Activated CD4-positive, CD25-positive, alpha-beta regulatory T cell treated with anti-CD3 and anti-CD28 coated beads, Interleukin-2, amount 50 U/mL, for 72 hours (primary cell): ENCODE data around the gene CAMK2A.

Source experiments
- DNase-seq: peaks from one replicate; pipeline ENCODE4 v3.0.0; 2021

Gene CAMK2A

GRCh38 chr5:150315245-150315644 is 25.7 kb upstream of the CAMK2A start:
- DNase-seq, result no peak

GRCh38 chr5:150313921-150314716 is 24.5 kb upstream of the CAMK2A start:
- DNase-seq, result no peak

- DNase-seq, result no peak
Measured at GRCh38 chr5:150313501-150313900, 23.9 kb upstream of the CAMK2A start.

- no peak for DNase-seq
Measured at GRCh38 chr5:150312518-150312917, 22.9 kb upstream of the CAMK2A start.

- no peak for DNase-seq
Measured at GRCh38 chr5:150311015-150311692, 21.6 kb upstream of the CAMK2A start.

GRCh38 chr5:150310246-150310645 is 20.7 kb upstream of the CAMK2A start:
- DNase-seq, result no peak

DNA sequence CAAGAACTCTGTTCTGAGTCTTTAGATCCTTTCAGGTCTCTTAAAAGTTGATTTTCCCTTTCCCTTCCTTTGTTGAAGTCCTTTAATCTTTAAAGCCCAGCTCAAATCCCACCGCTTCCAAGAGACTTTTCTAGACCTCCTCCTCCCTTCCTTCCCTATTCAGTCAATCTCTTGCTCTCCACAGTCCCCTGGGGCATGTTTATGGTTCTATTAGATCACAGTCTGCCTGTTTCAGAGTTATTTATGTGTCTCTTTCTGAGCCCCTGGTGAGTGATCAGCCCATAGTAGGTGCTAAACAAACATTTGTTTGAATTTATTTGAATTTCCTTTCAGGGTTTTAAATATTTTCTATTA is 20.3 kb upstream of the CAMK2A start:
- DNase-seq, result no peak

- DNase-seq, result no peak
Measured at GRCh38 chr5:150309101-150309885, 19.7 kb upstream of the CAMK2A start.

DNA sequence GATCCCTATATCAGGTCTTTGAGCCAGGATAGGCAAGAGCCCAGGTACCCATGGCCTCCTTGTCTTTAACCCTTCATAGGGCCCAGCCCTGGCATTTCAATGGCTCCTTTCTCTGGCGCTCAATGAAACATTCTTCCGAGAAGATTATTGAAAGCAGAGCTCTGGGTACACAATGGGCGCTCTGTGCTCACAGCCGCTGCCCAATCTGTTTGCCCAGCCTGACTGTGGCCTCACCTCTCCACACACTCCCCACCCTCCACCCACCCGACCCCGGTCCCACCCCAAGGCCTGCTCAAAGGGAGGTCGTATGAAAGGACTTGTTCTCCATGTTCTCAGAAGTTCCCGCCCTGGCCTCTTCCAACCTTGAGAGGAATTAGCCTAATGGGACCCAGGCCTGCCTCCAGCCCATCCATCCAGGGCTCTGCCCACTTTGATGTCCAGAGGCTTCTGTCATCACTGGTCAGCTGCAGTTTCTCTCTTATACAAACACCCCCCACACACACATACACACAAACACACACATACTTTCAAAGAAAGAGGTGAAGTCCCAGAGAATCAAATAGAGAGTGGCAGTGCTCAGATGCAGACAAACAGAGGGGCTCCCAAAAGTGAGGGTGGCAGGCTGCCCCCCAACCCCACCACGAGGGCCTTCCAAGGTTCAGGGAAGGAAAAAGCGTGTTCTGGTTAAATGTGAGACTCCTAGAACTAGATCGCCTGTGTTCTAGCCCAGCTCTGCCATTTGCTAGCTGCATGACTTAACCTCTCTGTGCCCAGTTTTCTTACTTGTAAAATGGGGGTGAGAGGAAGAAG is 18.2 kb upstream of the CAMK2A start:
- no peak for DNase-seq

GRCh38 chr5:150306775-150307174 is 17.2 kb upstream of the CAMK2A start:
- no peak for DNase-seq

- DNase-seq, result no peak
Measured at GRCh38 chr5:150305557-150305956, 16.0 kb upstream of the CAMK2A start.

DNA sequence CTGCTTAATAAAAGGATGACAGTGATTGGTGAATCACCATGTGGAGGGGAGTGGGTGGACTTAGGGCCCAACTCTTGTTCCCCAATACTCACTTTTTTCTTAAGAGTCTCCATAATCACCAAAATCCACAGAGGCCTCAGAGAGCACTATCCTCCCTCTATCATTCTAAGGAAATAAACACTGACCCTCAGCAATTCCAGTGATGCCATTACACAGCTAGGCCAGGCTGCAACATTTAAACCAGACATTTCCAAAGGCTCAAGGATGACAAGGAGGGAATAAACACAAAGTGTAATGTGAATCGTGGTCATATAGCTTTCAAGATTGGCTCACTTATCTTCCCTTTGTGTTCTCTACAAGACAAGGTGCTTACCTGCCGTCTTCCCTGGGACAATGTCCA is 15.5 kb upstream of the CAMK2A start:
- no peak for DNase-seq

DNA sequence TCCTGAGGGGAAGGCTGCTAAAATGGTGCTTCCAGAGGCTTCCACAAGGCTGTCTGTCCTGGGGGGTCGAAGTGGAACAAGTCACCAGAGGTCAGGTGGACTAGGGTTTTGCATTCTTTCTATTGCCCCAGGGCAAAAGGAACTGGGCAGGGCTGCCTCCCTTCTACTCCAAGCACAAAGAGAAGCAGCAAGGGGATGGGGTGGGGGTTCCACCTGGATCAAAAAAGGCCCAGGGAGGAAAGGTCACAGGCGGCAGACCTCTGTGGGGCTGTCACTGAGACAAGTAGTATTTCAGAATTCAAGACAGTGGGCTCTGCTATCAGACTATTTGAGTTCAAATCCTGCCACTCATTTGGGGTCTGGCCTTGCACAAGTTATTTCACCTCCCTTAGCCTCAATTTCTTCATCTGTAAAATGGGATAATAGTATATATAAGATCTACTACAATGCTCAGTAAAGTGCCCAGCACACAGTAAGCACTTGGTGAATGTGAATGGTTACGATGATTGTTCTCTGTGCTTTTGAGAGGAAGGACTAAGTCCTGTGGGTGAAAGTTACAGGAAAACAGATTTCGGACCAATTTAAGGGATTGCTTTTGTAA is 15.0 kb upstream of the CAMK2A start:
- no peak for DNase-seq

- no peak for DNase-seq
Measured at GRCh38 chr5:150303660-150304386, 14.2 kb upstream of the CAMK2A start.

DNA sequence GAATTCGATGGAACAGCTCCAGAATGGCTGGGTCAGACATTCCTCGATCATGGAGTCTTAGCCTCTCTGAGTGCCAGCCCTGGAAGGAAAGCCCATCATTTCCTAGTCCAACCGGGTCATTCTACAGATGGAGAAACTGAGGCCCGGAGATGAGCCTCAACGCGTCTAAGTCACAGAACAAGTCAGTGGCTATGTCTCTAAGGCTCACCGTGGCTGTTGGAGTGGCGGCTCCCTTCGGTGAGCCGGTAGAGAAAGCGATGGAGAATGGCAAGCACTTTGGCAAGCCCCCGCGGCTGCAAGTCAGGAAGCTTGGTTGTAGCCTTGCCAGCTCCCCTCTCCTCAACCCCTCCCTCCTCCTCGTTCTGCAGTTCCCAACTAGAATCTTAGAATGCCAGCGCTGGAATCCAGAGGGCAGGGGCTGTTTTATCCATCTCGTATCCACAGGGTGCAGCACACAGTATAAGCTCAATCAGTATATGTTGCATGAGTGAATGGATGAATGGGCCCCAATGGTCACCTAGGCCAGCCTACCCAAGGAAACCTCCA is 13.6 kb upstream of the CAMK2A start:
- no peak for DNase-seq

- DNase-seq, result no peak
Measured at GRCh38 chr5:150302301-150303069, 12.9 kb upstream of the CAMK2A start, which contains the start of gene ARSI. Gene ARSI, minus strand, starts transcription at chr5:150302905. Its CDS starts 532 bp downstream, at chr5:150302373.

GRCh38 chr5:150301901-150302300 is 12.3 kb upstream of the CAMK2A start:
- DNase-seq, result no peak

DNA sequence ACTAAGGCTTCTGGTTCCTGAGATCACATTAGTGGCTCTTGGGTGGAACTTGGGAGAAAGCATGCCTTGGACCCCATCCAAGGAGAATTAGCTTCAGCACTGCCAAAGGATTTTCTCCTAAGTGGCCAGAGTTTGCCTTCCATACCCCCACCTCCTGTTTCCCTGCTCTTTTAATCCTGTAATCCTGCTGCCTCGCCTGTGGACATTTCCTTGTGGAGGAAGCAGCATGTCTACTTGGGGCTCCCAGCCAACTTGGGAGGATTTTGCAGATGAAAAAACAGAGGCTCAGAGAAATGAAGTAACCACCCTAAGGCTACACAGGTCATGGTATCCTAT is 11.6 kb upstream of the CAMK2A start:
- no peak for DNase-seq

DNA sequence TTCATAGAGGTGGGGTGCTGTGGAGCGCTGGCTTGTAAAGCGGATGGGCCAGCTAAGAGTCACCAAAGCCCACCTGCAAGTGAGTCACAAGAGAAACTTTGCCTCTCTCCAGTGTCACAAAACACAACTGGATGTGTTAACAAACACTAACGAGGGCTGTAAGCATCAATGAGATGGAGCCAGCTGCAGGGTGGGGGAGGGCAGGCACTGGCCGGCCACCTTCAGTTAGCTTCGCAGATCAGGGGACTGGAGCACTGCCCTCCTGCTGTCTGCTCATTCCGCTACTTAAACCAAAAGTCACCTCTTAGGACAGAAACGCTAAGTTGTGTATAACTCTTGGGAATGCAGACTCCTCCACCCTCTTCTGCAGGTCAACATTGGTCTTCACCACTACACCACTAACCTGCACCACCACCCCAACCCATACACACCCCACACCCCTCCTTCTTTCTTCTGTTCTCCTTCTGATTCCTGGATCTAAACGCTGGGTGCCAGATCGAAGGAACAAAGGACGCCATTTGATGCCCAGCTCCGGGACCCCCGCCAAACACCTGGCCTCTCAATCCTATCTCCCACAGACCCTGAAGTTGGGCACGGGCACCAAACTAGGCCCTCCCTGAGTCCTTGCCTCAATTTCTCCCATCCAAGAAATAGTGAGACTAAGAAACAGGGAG is 11.1 kb upstream of the CAMK2A start:
- no peak for DNase-seq
